ENCODE results near the gene DUSP5. TPM values are rescaled to one million over a fixed set of nuclear protein-coding genes. Genes with fewer than 3 reads are reported as not detected.

DUSP5 gene
- total and polyA plus RNA-seq, 5 donors from 2014 or later, result 1.3 to 142 (median 3.1) TPM

DNA sequence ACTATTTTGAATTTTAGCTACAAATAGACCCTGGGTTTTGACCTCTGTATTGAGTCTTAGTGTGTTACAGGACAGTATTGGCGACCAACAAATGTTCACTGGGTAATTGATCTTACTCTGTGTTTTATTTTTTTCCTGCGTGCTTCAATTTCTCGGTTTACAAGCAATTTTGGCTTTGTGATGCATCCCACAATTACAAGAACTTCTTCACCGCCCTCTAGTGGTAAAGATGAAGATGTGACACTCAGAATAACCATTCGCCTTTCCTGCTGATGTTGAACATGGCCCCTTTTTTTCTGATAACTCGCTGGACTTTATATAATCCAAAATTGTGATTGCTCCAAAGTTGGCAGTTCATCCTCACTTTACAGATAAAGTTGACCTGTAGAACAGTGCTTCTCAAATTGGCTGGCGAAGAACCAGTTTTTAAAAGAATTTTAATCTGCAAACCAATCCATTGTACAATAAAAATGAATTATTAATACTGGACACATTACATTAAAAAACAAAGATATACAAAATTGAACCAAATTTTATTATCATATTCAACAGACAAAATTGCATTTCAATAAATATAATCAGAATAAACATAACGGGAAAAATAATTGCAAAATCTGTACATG is 49.5 kb downstream of the DUSP5 start:
- H3K27ac Mint-ChIP-seq, result peak overlapping the region in 1 of 3 donors; percentile 8
- DNase-seq (peak in 2 of 3 donors; percentile 71 to 73), ATAC-seq (ENCODE audit: low read depth in 2 of 2) (peak; percentile 53 to 58)
- H3K27ac ChIP-seq (ENCODE audit: insufficient read depth, low read length, poor library complexity, severe bottlenecking), result no peak overlapping the region
- H3K4me1 ChIP-seq (ENCODE audit: control insufficient read depth, insufficient read depth, low read length, poor library complexity, severe bottlenecking), result no peaks in the 10 kb centered on the region
- H3K4me3 ChIP-seq (ENCODE audit: low read depth, low read length), result no peak overlapping the region
- peaks cover 0 to 6% (median 4%) of the 10 kb centered on the region in 4 donors for H3K4me1 Mint-ChIP-seq
- peaks cover 22% of the 10 kb centered on the region for H3K27me3 ChIP-seq (ENCODE audit: control insufficient read depth, insufficient read depth, low read length)
- no peaks in the 10 kb centered on the region for H3K9me3 ChIP-seq (ENCODE audit: control insufficient read depth in 2 of 2, low read length in 2 of 2)
- H3K36me3 ChIP-seq (ENCODE audit: control insufficient read depth, insufficient read depth, low read length), result no peaks in the 10 kb centered on the region
- no peaks in the 10 kb centered on the region for H3K36me3 Mint-ChIP-seq
- H3K9me3 Mint-ChIP-seq, result no peaks in the 10 kb centered on the region
- H3K27me3 Mint-ChIP-seq, result peaks cover 7% of the 10 kb centered on the region
- no peak overlapping the region for H3K4me3 Mint-ChIP-seq

- Histone ChIP-seq H3K4me1 (ENCODE audit: control insufficient read depth, insufficient read depth, low read length, poor library complexity, severe bottlenecking) (no peaks in the 10 kb centered on the region), H3K27me3 (ENCODE audit: control insufficient read depth, insufficient read depth, low read length) (peaks cover 22% of the 10 kb centered on the region), H3K9me3 (ENCODE audit: control insufficient read depth in 2 of 2, low read length in 2 of 2) (no peaks in the 10 kb centered on the region), H3K27ac (ENCODE audit: insufficient read depth, low read length, poor library complexity, severe bottlenecking) (no peak overlapping the region), H3K4me3 (ENCODE audit: low read depth, low read length) (no peak overlapping the region), H3K36me3 (ENCODE audit: control insufficient read depth, insufficient read depth, low read length) (no peaks in the 10 kb centered on the region)
- Mint-ChIP-seq H3K9me3 (no peaks in the 10 kb centered on the region), H3K36me3 (no peaks in the 10 kb centered on the region), H3K27ac (no peak overlapping the region), H3K27me3 (peaks cover 15% of the 10 kb centered on the region), H3K4me3 (no peak overlapping the region), H3K4me1 (peaks cover 0 to 6% (median 4%) of the 10 kb centered on the region in 4 donors)
- ATAC-seq (ENCODE audit: low read depth in 2 of 2) (no peak), DNase-seq (no peak)
These were observed 50.3 kb downstream of the DUSP5 start for GRCh38 chr10:110548002-110548401.

DNA sequence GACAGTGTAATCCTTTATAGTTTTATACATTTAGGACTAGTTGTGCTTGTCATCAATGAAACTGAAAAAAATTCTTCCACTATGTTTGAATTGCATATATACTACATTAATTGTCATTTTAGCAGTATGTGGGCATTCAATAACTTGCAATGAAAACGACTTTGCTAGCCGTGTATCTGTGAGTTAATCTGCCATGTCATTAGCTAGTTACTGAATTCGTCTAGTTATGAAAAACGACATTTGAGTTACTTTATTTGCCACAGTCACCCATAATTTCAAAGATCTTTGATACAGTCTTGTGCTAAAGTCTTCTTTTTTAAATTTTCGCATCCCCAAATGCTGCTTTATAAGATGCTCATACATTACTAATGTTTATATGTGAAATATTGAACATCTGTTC is 51.5 kb downstream of the DUSP5 start:
- Mint-ChIP-seq H3K27ac (no peak overlapping the region), H3K9me3 (no peaks in the 10 kb centered on the region), H3K4me1 (peaks cover 0 to 6% (median 4%) of the 10 kb centered on the region in 4 donors), H3K27me3 (peaks cover 16% of the 10 kb centered on the region), H3K4me3 (no peak overlapping the region), H3K36me3 (no peaks in the 10 kb centered on the region)
- DNase-seq, result no peak
- Histone ChIP-seq H3K27ac (ENCODE audit: insufficient read depth, low read length, poor library complexity, severe bottlenecking) (no peak overlapping the region), H3K36me3 (ENCODE audit: control insufficient read depth, insufficient read depth, low read length) (no peaks in the 10 kb centered on the region), H3K4me3 (ENCODE audit: low read depth, low read length) (no peak overlapping the region), H3K27me3 (ENCODE audit: control insufficient read depth, insufficient read depth, low read length) (peaks cover 22% of the 10 kb centered on the region), H3K4me1 (ENCODE audit: control insufficient read depth, insufficient read depth, low read length, poor library complexity, severe bottlenecking) (no peaks in the 10 kb centered on the region), H3K9me3 (ENCODE audit: control insufficient read depth in 2 of 2, low read length in 2 of 2) (no peaks in the 10 kb centered on the region)
- ATAC-seq (ENCODE audit: low read depth in 2 of 2), result no peak

DNA sequence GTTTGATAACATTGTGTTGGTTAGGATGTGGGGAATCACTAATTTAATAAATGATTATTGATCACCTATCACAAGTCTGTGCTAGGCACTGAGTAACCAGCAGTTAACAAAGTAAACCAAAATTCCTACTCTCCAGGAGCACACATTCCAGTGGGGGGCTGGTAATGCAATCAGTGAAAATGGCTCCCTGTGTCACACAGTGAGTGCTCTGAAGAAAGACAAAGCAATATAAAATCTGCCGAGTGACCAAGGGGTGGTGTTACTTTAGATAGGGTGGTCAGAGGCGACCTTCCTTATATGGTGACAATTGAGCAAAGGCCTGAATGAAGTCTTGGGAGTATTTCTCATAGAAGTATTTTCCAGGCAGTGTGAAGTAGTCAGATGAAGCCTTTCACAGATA is 56.2 kb downstream of the DUSP5 start:
- ATAC-seq (ENCODE audit: low read depth in 2 of 2) (no peak), DNase-seq (no peak)
- Mint-ChIP-seq H3K4me3 (no peak overlapping the region), H3K27me3 (peaks cover 44% of the 10 kb centered on the region), H3K27ac (no peak overlapping the region), H3K36me3 (no peaks in the 10 kb centered on the region), H3K9me3 (no peaks in the 10 kb centered on the region), H3K4me1 (peaks cover 2 to 6% (median 5%) of the 10 kb centered on the region in 4 donors)
- H3K4me1 ChIP-seq (ENCODE audit: control insufficient read depth, insufficient read depth, low read length, poor library complexity, severe bottlenecking), result peaks cover 3% of the 10 kb centered on the region
- H3K36me3 ChIP-seq (ENCODE audit: control insufficient read depth, insufficient read depth, low read length), result no peaks in the 10 kb centered on the region
- H3K27ac ChIP-seq (ENCODE audit: insufficient read depth, low read length, poor library complexity, severe bottlenecking), result no peak overlapping the region
- no peak overlapping the region for H3K4me3 ChIP-seq (ENCODE audit: low read depth, low read length)
- no peaks in the 10 kb centered on the region for H3K9me3 ChIP-seq (ENCODE audit: control insufficient read depth in 2 of 2, low read length in 2 of 2)
- H3K27me3 ChIP-seq (ENCODE audit: control insufficient read depth, insufficient read depth, low read length), result peaks cover 15% of the 10 kb centered on the region

DNA sequence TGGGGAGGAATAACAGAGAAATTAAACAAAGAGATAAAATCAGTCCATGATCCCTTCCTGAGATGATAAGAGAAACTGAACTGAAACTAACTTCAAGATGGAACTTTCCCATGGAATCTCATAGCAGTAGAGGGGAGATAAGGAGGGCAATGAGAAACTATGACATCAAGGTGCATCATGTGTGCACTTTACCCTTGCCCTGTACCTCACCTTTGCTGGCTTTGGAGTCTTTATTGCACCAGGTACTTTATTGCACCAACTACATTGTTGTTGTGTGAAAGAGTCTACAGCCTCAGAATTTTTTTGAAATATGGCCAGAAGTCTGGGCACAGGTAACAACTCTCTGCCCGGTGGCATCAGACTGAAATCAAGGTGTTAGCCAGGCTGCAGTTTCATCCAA is 58.6 kb downstream of the DUSP5 start:
- no peak for DNase-seq

GRCh38 chr10:110556969-110557601 is 59.4 kb downstream of the DUSP5 start:
- peaks cover 2 to 6% (median 5%) of the 10 kb centered on the region in 4 donors for H3K4me1 Mint-ChIP-seq
- H3K36me3 Mint-ChIP-seq, result no peaks in the 10 kb centered on the region
- no peak overlapping the region for H3K4me3 ChIP-seq (ENCODE audit: low read depth, low read length)
- no peak overlapping the region for H3K4me3 Mint-ChIP-seq
- ATAC-seq (ENCODE audit: low read depth in 2 of 2) (peak; percentile 92 to 93), DNase-seq (peak; percentile 42 to 86 (median 58))
- H3K27me3 ChIP-seq (ENCODE audit: control insufficient read depth, insufficient read depth, low read length), result no peaks in the 10 kb centered on the region
- H3K4me1 ChIP-seq (ENCODE audit: control insufficient read depth, insufficient read depth, low read length, poor library complexity, severe bottlenecking), result peaks cover 3% of the 10 kb centered on the region
- peak overlapping the region in 1 of 3 donors; percentile 8 for H3K27ac Mint-ChIP-seq
- no peaks in the 10 kb centered on the region for H3K9me3 Mint-ChIP-seq
- H3K9me3 ChIP-seq (ENCODE audit: control insufficient read depth in 2 of 2, low read length in 2 of 2), result no peaks in the 10 kb centered on the region
- no peaks in the 10 kb centered on the region for H3K36me3 ChIP-seq (ENCODE audit: control insufficient read depth, insufficient read depth, low read length)
- no peak overlapping the region for H3K27ac ChIP-seq (ENCODE audit: insufficient read depth, low read length, poor library complexity, severe bottlenecking)
- H3K27me3 Mint-ChIP-seq, result peaks cover 60% of the 10 kb centered on the region

More for the DNA sequence above, 58.6 kb downstream of the DUSP5 start:
- H3K27me3 ChIP-seq (ENCODE audit: control insufficient read depth, insufficient read depth, low read length), result peaks cover 7% of the 10 kb centered on the region
- no peak overlapping the region for H3K4me3 ChIP-seq (ENCODE audit: low read depth, low read length)
- no peak overlapping the region for H3K27ac ChIP-seq (ENCODE audit: insufficient read depth, low read length, poor library complexity, severe bottlenecking)
- H3K27me3 Mint-ChIP-seq, result peaks cover 57% of the 10 kb centered on the region
- H3K4me3 Mint-ChIP-seq, result no peak overlapping the region
- H3K4me1 Mint-ChIP-seq, result peaks cover 2 to 6% (median 5%) of the 10 kb centered on the region in 4 donors
- no peaks in the 10 kb centered on the region for H3K9me3 Mint-ChIP-seq
- H3K9me3 ChIP-seq (ENCODE audit: control insufficient read depth in 2 of 2, low read length in 2 of 2), result no peaks in the 10 kb centered on the region
- no peak overlapping the region for H3K27ac Mint-ChIP-seq
- no peaks in the 10 kb centered on the region for H3K36me3 Mint-ChIP-seq
- peaks cover 3% of the 10 kb centered on the region for H3K4me1 ChIP-seq (ENCODE audit: control insufficient read depth, insufficient read depth, low read length, poor library complexity, severe bottlenecking)
- ATAC-seq (ENCODE audit: low read depth in 2 of 2), result no peak
- no peaks in the 10 kb centered on the region for H3K36me3 ChIP-seq (ENCODE audit: control insufficient read depth, insufficient read depth, low read length)

DNA sequence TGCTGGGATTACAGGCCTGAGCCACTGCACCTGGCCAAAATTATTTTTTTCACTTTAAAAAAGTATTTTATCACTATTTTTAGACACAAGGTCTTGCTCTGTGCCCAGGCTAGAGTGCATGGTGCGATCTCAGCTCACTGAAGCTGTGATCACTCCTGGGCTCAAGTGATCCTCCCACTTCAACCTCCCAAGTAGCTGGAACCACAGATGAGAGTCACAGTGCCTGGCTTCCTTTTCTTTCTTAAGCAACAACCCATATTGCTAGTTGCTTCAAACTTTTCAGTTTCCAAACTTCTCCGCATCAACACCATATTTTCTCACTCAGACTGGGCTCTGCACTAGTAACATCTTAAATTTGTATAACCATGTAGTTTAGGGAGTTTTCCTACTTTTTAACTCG is 60.3 kb downstream of the DUSP5 start:
- H3K9me3 Mint-ChIP-seq, result no peaks in the 10 kb centered on the region
- H3K4me1 ChIP-seq (ENCODE audit: control insufficient read depth, insufficient read depth, low read length, poor library complexity, severe bottlenecking), result peaks cover 3% of the 10 kb centered on the region
- ATAC-seq (ENCODE audit: low read depth in 2 of 2), result no peak

DNA sequence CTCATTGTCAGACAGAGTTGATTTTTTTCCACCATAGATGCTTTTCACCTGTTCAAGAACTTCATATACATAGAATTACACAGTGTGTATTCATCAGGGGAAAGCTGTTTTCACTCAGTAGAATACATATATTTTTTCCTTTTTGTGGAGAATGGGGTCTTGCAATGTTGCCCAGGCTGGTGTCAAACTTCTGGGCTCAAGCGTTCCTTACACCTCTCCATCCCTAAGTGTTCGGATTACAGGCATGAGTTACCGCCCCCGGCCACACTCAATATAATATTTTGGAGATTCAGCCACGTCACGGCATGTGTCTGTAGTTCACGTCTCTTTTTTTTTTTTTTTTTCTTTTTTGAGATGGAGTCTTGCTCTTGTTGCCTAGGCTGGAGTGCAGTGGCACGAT is 62.3 kb downstream of the DUSP5 start:
- Mint-ChIP-seq H3K27me3 (peaks cover 61% of the 10 kb centered on the region), H3K9me3 (no peaks in the 10 kb centered on the region), H3K36me3 (no peaks in the 10 kb centered on the region), H3K4me1 (peaks cover 2 to 6% (median 5%) of the 10 kb centered on the region in 4 donors), H3K4me3 (no peak overlapping the region), H3K27ac (no peak overlapping the region)
- Histone ChIP-seq H3K27me3 (ENCODE audit: control insufficient read depth, insufficient read depth, low read length) (no peaks in the 10 kb centered on the region), H3K27ac (ENCODE audit: insufficient read depth, low read length, poor library complexity, severe bottlenecking) (no peak overlapping the region), H3K4me3 (ENCODE audit: low read depth, low read length) (no peak overlapping the region), H3K36me3 (ENCODE audit: control insufficient read depth, insufficient read depth, low read length) (no peaks in the 10 kb centered on the region), H3K4me1 (ENCODE audit: control insufficient read depth, insufficient read depth, low read length, poor library complexity, severe bottlenecking) (peaks cover 3% of the 10 kb centered on the region), H3K9me3 (ENCODE audit: control insufficient read depth in 2 of 2, low read length in 2 of 2) (no peaks in the 10 kb centered on the region)
- DNase-seq (no peak), ATAC-seq (ENCODE audit: low read depth in 2 of 2) (no peak)

More for the DNA sequence above, 60.3 kb downstream of the DUSP5 start:
- peaks cover 61% of the 10 kb centered on the region for H3K27me3 Mint-ChIP-seq
- Histone ChIP-seq H3K36me3 (ENCODE audit: control insufficient read depth, insufficient read depth, low read length) (no peaks in the 10 kb centered on the region), H3K27ac (ENCODE audit: insufficient read depth, low read length, poor library complexity, severe bottlenecking) (no peak overlapping the region), H3K9me3 (ENCODE audit: control insufficient read depth in 2 of 2, low read length in 2 of 2) (no peaks in the 10 kb centered on the region), H3K27me3 (ENCODE audit: control insufficient read depth, insufficient read depth, low read length) (no peaks in the 10 kb centered on the region), H3K4me3 (ENCODE audit: low read depth, low read length) (no peak overlapping the region)
- H3K4me3 Mint-ChIP-seq, result no peak overlapping the region
- no peak overlapping the region for H3K27ac Mint-ChIP-seq
- no peaks in the 10 kb centered on the region for H3K36me3 Mint-ChIP-seq
- peaks cover 2 to 6% (median 5%) of the 10 kb centered on the region in 4 donors for H3K4me1 Mint-ChIP-seq
- no peak for DNase-seq

All from CD4-positive, CD25-positive, alpha-beta regulatory T cell (primary cell).